Mesothelial cell of epicardium (in vitro differentiated cells): ENCODE results near the gene ACTRT3. TPM values are rescaled to one million over a fixed set of nuclear protein-coding genes. Genes with fewer than 3 reads are reported as not detected.

Experiments used
- DNase-seq, 2 experiments: peaks; one replicate each; pipeline ENCODE4 v3.0.0; 2021; ENCODE audit warnings: low spot score in 2 of 2; ENCODE audit not compliant: unreplicated experiment in 2 of 2
- H3K27ac Mint-ChIP-seq: 2 replicates; pipeline ENCODE4 v1.8.0; 2021; ENCODE audit warnings: mixed read lengths
- H3K27me3 Mint-ChIP-seq: 2 replicates; pipeline ENCODE4 v1.8.0; 2021; ENCODE audit warnings: low read depth, mixed read lengths
- H3K36me3 Mint-ChIP-seq: 2 replicates; pipeline ENCODE4 v1.8.0; 2021; ENCODE audit warnings: mixed read lengths
- H3K4me1 Mint-ChIP-seq: 2 replicates; pipeline ENCODE4 v1.8.0; 2021; ENCODE audit warnings: mixed read lengths
- H3K4me3 Mint-ChIP-seq: 2 replicates; pipeline ENCODE4 v1.8.0; 2021; ENCODE audit warnings: mild to moderate bottlenecking, moderate library complexity, mixed read lengths
- H3K9me3 Mint-ChIP-seq: 2 replicates; pipeline ENCODE4 v1.8.0; 2021; ENCODE audit warnings: mixed read lengths
- total RNA-seq: library from RNA; stranded (reverse); gene quantifications from 3 replicates; pipeline ENCODE4 v1.2.1, GENCODE V29; 2021
- TF ChIP-seq, protein P1 (sequence below): fragments of 200-600 bp; sonication (generic); IDR thresholded peaks from one replicate; pipeline ENCODE4 v1.5.0; 2021; ENCODE audit warnings: antibody characterized with exemption; ENCODE audit not compliant: unreplicated experiment

Gene ACTRT3
- total RNA-seq, 1 donor from 2014 or later = 3.5 TPM

GRCh38 chr3:169792359-169792758, 23.0 kb upstream of the ACTRT3 start:
- H3K4me3 Mint-ChIP-seq = no peak overlapping the region
- TF ChIP-seq, protein P1, sequence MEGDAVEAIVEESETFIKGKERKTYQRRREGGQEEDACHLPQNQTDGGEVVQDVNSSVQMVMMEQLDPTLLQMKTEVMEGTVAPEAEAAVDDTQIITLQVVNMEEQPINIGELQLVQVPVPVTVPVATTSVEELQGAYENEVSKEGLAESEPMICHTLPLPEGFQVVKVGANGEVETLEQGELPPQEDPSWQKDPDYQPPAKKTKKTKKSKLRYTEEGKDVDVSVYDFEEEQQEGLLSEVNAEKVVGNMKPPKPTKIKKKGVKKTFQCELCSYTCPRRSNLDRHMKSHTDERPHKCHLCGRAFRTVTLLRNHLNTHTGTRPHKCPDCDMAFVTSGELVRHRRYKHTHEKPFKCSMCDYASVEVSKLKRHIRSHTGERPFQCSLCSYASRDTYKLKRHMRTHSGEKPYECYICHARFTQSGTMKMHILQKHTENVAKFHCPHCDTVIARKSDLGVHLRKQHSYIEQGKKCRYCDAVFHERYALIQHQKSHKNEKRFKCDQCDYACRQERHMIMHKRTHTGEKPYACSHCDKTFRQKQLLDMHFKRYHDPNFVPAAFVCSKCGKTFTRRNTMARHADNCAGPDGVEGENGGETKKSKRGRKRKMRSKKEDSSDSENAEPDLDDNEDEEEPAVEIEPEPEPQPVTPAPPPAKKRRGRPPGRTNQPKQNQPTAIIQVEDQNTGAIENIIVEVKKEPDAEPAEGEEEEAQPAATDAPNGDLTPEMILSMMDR = no peak
- peaks cover 13% of the 10 kb centered on the region for H3K36me3 Mint-ChIP-seq
- H3K27ac Mint-ChIP-seq = no peak overlapping the region
- H3K9me3 Mint-ChIP-seq = no peaks in the 10 kb centered on the region
- no peaks in the 10 kb centered on the region for H3K4me1 Mint-ChIP-seq
- no peak for DNase-seq
- no peaks in the 10 kb centered on the region for H3K27me3 Mint-ChIP-seq

- DNase-seq = no peak
- H3K4me3 Mint-ChIP-seq = no peak overlapping the region
- H3K27me3 Mint-ChIP-seq = no peaks in the 10 kb centered on the region
- no peaks in the 10 kb centered on the region for H3K4me1 Mint-ChIP-seq
- H3K27ac Mint-ChIP-seq = no peak overlapping the region
- no peaks in the 10 kb centered on the region for H3K9me3 Mint-ChIP-seq
- H3K36me3 Mint-ChIP-seq = peaks cover 13% of the 10 kb centered on the region
- TF ChIP-seq, protein P1 = no peak
Measured at GRCh38 chr3:169790687-169791429, 21.5 kb upstream of the ACTRT3 start.

DNA sequence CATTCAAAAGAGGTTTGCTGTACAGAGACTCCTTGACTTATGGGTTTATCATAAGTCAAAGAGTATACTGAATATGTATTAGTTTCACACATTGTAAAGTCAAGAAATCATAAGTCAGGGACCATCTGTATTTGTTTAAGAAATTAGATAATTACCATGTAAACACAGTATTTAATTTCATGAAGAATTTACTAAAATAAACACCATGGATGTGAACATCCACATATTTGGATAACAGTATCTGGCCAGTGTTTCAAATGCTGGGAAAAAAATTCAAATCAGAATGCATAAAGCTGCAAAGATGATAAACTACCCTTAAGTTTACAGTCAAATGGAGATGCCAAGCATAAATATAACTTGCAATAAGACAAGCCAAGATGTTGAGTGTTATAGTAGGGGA, 20.9 kb upstream of the ACTRT3 start:
- TF ChIP-seq, protein P1 = no peak
- Mint-ChIP-seq H3K4me3 (no peak overlapping the region), H3K27me3 (no peaks in the 10 kb centered on the region), H3K27ac (no peak overlapping the region), H3K4me1 (no peaks in the 10 kb centered on the region), H3K9me3 (no peaks in the 10 kb centered on the region), H3K36me3 (peaks cover 16% of the 10 kb centered on the region)
- no peak for DNase-seq

DNA sequence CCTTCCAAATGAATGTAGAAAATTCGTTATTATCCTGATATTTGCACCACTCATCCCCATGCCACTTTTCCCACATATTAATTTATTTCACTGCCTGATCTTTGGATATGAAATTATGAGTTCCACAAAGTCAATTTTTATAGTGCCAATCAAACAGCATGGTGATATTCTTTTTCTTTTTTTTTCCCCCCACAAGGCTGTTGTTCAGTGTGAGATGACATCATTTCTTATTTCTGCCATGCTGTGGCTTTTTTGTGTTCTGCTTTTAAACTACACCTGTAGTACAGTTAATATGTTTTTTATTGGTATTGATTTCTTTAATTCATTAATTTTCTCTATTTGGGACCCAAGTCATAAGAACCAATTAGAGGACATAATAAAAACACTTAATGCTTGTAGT, 18.4 kb upstream of the ACTRT3 start:
- DNase-seq = no peak
- no peak overlapping the region for H3K27ac Mint-ChIP-seq
- H3K9me3 Mint-ChIP-seq = no peaks in the 10 kb centered on the region
- H3K36me3 Mint-ChIP-seq = peaks cover 15% of the 10 kb centered on the region
- TF ChIP-seq, protein P1 = no peak
- H3K4me3 Mint-ChIP-seq = no peak overlapping the region
- no peaks in the 10 kb centered on the region for H3K4me1 Mint-ChIP-seq
- no peaks in the 10 kb centered on the region for H3K27me3 Mint-ChIP-seq

DNA sequence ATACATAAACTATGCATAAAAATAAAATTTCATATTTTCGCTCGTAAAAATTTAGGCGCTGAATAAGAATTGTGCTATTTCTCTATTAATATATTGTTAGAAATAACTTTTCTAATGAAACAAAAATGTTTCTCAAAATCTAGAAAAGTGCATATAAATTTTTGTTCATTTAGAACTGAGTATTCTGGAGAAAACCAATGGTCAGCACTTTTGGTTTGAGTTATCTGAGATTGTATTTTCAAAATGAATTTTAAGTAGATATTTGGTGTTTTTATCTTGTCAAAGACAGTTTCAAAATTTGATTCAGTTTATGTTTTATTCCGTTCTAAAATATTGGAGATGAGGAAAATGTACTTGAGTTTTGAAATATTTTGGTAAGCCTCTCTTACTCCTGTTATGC, 17.8 kb upstream of the ACTRT3 start:
- no peak overlapping the region for H3K27ac Mint-ChIP-seq
- no peak overlapping the region for H3K4me3 Mint-ChIP-seq
- no peaks in the 10 kb centered on the region for H3K9me3 Mint-ChIP-seq
- H3K27me3 Mint-ChIP-seq = no peaks in the 10 kb centered on the region
- DNase-seq = no peak
- peaks cover 10% of the 10 kb centered on the region for H3K36me3 Mint-ChIP-seq
- no peaks in the 10 kb centered on the region for H3K4me1 Mint-ChIP-seq
- TF ChIP-seq, protein P1 = no peak
